OCI-LY7 (cell line): ENCODE measurements around the gene ADAMTS16. TPM values are rescaled to one million over a fixed set of nuclear protein-coding genes. Genes with fewer than 3 reads are reported as not detected.

Experiments
- BruUV-seq: library from RNA; stranded (reverse); fragments of 400-500 nt; replicated peaks from 2 replicates; lab custom pipeline; 2021; lab: Mats Ljungman, UMichigan
- CTCF ChIA-PET: fragments of 300-600 bp; sonication (Branson Sonifier 250); formaldehyde crosslinking; loops from one replicate; lab custom pipeline; 2022; ENCODE audit warnings: antibody characterized with exemption; ENCODE audit not compliant: unreplicated experiment; lab: Charles Lee
- POLR2A ChIA-PET: fragments of 300-600 bp; sonication (Branson Sonifier 250); formaldehyde crosslinking; loops from one replicate; lab custom pipeline; 2022; ENCODE audit warnings: antibody characterized with exemption; lab: Charles Lee
- DNase-seq: peaks from one replicate; pipeline ENCODE4 v3.0.0-alpha.2; 2015; ENCODE audit warnings: low spot score
- H2AFZ ChIP-seq: fragments of 200-600 bp; sonication (generic), shearing (Covaris generic); 2 replicates; pipeline ENCODE4 v1.6.1; 2014; ENCODE audit warnings: mild to moderate bottlenecking, antibody characterized with exemption, low read length, moderate library complexity
- H3K27ac ChIP-seq: fragments of 200-600 bp; sonication (generic); 2 replicates; pipeline ENCODE4 v1.5.1; 2014; ENCODE audit warnings: mixed run types, low read depth, mild to moderate bottlenecking, moderate library complexity, low read length, inconsistent platforms; ENCODE audit not compliant: poor library complexity, severe bottlenecking
- H3K36me3 ChIP-seq: fragments of 200-600 bp; sonication (generic); 2 replicates; pipeline ENCODE4 v1.6.1; 2014; ENCODE audit warnings: mild to moderate bottlenecking, antibody characterized with exemption, low read length, moderate library complexity, mixed read lengths; ENCODE audit not compliant: insufficient read depth
- H3K4me1 ChIP-seq: fragments of 200-600 bp; sonication (generic); 2 replicates; pipeline ENCODE4 v1.5.1; 2014; ENCODE audit warnings: mild to moderate bottlenecking, low read length; ENCODE audit not compliant: insufficient read depth, poor library complexity, severe bottlenecking
- H3K4me2 ChIP-seq: fragments of 200-600 bp; sonication (generic); 2 replicates; pipeline ENCODE4 v1.6.1; 2014; ENCODE audit warnings: mild to moderate bottlenecking, low read length
- H3K4me3 ChIP-seq: fragments of 200-600 bp; sonication (generic); 2 replicates; pipeline ENCODE4 v1.5.1; 2014; ENCODE audit warnings: mild to moderate bottlenecking, low read depth, low read length; ENCODE audit not compliant: poor library complexity, severe bottlenecking
- H3K79me2 ChIP-seq: fragments of 200-600 bp; sonication (generic); 2 replicates; pipeline ENCODE4 v1.6.1; 2016; ENCODE audit warnings: low read depth, mild to moderate bottlenecking, low read length, moderate library complexity, mixed read lengths; ENCODE audit not compliant: insufficient read depth
- H3K9me2 ChIP-seq: fragments of 200-600 bp; sonication (generic); 2 replicates; pipeline ENCODE4 v1.6.1; 2016; ENCODE audit warnings: mild to moderate bottlenecking, low read length, mixed read lengths; ENCODE audit not compliant: insufficient read depth
- H3K9me3 ChIP-seq: fragments of 200-600 bp; sonication (generic); 2 replicates; pipeline ENCODE4 v1.6.1; 2014; ENCODE audit warnings: mild to moderate bottlenecking, mixed run types, low read length, mixed read lengths
- H4K20me1 ChIP-seq: fragments of 200-600 bp; sonication (generic); 2 replicates; pipeline ENCODE4 v1.6.1; 2014; ENCODE audit warnings: mild to moderate bottlenecking, antibody characterized with exemption, low read length, moderate library complexity, mixed read lengths; ENCODE audit not compliant: insufficient read depth
- EZH2phosphoT487 ChIP-seq: fragments of 200-600 bp; sonication (generic); IDR thresholded peaks from 2 replicates; pipeline ENCODE4 v1.6.1; 2018; ENCODE audit warnings: low read depth, borderline replicate concordance, mild to moderate bottlenecking, mixed run types, antibody characterized with exemption, low read length, moderate library complexity, mixed read lengths
- intact Hi-C: fragments of 100-400 bp; cut with micrococcal nuclease; formaldehyde crosslinking; loops from one replicate; pipeline ENCODE4 v1.10.0; 2022; ENCODE audit not compliant: unreplicated experiment
- total RNA-seq, 2 experiments: library from RNA; depleted of rRNA in 1 of 2; stranded (reverse); fragments of >200 nt in 1 of 2; shearing (Covaris generic) in 1 of 2; gene quantifications; 2 replicates each; pipeline ENCODE4 v1.2.3, GENCODE V29; 2014 to 2022
- TF ChIP-seq, protein P1 (sequence below): fragments of 200-600 bp; sonication (generic); conservative IDR thresholded peaks from 2 replicates; pipeline ENCODE4 v1.5.1; 2014; ENCODE audit warnings: mild to moderate bottlenecking, antibody characterized with exemption, low read length, moderate library complexity, mixed read lengths

Gene ADAMTS16
- total RNA-seq, 2 experiments from 2014 or later: not detected

DNA sequence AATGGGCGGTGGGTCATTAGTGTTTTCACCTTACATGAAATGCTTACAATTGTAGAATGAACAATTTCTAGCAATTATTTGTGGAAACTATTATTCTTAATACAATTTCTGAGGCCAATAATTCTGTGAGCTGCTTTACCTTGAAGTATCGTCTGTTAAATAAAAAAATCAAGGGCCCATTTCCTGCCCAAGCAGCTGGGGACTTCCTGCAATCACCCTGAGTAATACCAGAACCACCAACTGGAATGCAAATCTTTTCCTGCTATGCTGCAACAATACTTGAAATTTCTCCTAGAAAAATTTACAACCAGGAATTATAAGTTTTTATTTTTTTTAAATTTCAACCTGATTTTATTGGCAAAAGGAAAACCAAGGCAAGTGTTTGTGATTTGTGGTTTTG is 52.6 kb downstream of the ADAMTS16 start:
- CTCF ChIA-PET: no interaction called here
- BruUV-seq: no TSS peak

DNA sequence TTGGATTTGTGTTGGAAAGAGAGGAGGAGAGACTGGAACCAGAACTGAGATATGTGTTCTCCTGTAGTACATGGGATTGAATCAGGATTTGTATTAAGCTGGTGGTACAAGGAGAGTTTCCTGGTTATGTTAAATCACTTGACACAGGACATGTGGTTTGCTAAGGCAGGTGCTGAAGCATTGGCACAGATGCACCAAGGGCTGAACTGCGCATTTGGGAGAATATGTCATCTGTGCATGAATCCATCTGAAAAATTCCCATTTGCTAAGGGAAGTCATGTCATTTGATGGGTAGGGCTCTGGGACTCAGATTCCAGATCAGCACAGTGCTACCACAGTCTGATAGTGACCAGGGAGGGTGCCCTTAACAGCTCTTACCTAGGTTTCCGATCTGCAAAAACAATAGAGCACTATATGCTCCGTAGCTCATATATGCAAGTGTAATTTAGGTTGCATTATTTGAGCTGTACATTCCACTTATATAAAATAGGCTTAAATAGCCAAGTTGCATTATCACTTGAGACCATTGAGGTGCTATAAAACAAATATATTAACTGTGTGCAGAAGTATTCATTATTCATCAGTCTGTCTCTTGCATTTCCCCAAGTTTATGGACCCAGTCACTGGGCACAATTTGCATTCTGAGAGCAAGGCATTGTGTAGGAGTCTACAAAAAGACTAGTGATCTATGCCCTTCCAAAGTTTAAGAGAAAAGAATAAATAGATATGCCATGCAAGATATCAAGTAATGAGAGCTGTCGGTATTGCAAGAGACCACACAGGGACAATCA is 55.2 kb downstream of the ADAMTS16 start:
- ChIA-PET POLR2A (interaction anchor here (0.6 to 0.7 kb wide), 2 partner anchors 83 to 246 kb away, joined by 3 to 5 read pairs; no protein-coding TSS in a partner anchor), CTCF (no interaction called here)
- TF ChIP-seq, protein P1, sequence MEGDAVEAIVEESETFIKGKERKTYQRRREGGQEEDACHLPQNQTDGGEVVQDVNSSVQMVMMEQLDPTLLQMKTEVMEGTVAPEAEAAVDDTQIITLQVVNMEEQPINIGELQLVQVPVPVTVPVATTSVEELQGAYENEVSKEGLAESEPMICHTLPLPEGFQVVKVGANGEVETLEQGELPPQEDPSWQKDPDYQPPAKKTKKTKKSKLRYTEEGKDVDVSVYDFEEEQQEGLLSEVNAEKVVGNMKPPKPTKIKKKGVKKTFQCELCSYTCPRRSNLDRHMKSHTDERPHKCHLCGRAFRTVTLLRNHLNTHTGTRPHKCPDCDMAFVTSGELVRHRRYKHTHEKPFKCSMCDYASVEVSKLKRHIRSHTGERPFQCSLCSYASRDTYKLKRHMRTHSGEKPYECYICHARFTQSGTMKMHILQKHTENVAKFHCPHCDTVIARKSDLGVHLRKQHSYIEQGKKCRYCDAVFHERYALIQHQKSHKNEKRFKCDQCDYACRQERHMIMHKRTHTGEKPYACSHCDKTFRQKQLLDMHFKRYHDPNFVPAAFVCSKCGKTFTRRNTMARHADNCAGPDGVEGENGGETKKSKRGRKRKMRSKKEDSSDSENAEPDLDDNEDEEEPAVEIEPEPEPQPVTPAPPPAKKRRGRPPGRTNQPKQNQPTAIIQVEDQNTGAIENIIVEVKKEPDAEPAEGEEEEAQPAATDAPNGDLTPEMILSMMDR: no peak
- no peak for TF ChIP-seq EZH2phosphoT487
- no peak for DNase-seq
- BruUV-seq: no TSS peak
- H3K4me1 ChIP-seq: no peaks in the 10 kb centered on the region
- no peak overlapping the region for H3K4me2 ChIP-seq
- no peak overlapping the region for H2AFZ ChIP-seq
- intact Hi-C loops: no loop called here
- H3K4me3 ChIP-seq: no peak overlapping the region
- H3K27ac ChIP-seq: no peak overlapping the region
- no peaks in the 10 kb centered on the region for H3K36me3 ChIP-seq
- H3K9me3 ChIP-seq: no peaks in the 10 kb centered on the region
- no peaks in the 10 kb centered on the region for H3K79me2 ChIP-seq
- no peaks in the 10 kb centered on the region for H4K20me1 ChIP-seq
- no peaks in the 10 kb centered on the region for H3K9me2 ChIP-seq

More for the DNA sequence above, 52.6 kb downstream of the ADAMTS16 start:
- intact Hi-C loops: no loop called here
- POLR2A ChIA-PET: no interaction called here
- no peak overlapping the region for H3K4me3 ChIP-seq
- no peaks in the 10 kb centered on the region for H4K20me1 ChIP-seq
- no peak overlapping the region for H3K4me2 ChIP-seq
- no peak overlapping the region for H3K27ac ChIP-seq
- H3K36me3 ChIP-seq: no peaks in the 10 kb centered on the region
- no peak for DNase-seq
- H3K9me2 ChIP-seq: no peaks in the 10 kb centered on the region
- H3K9me3 ChIP-seq: no peaks in the 10 kb centered on the region
- TF ChIP-seq, protein P1: no peak
- no peak for TF ChIP-seq EZH2phosphoT487
- H3K4me1 ChIP-seq: no peaks in the 10 kb centered on the region
- H3K79me2 ChIP-seq: no peaks in the 10 kb centered on the region
- H2AFZ ChIP-seq: no peak overlapping the region

DNA sequence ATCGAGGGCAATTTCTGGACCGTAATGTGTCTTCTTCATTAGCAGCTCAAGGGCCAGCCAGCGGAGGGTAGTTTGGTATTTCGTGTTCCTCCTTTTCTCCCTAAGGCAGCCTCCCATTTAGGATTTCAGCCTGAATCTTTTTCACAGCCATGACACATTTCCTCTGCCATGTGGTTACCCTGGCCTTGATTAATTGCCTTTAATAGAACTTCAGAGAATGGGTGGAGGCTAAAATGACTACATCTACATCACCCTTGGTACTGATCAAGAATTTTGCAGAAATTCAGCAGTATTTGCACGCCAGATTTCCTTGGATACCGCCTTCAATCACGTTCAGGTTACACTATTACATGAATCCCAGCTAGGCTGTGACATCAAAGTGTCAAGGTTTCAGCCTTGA is 58.0 kb downstream of the ADAMTS16 start:
- H3K4me1 ChIP-seq: no peaks in the 10 kb centered on the region
- no peaks in the 10 kb centered on the region for H3K79me2 ChIP-seq
- H4K20me1 ChIP-seq: no peaks in the 10 kb centered on the region
- ChIA-PET CTCF (no interaction called here), POLR2A (no interaction called here)
- H3K4me3 ChIP-seq: no peak overlapping the region
- no peaks in the 10 kb centered on the region for H3K9me3 ChIP-seq
- H3K9me2 ChIP-seq: no peaks in the 10 kb centered on the region
- H3K36me3 ChIP-seq: no peaks in the 10 kb centered on the region
- TF ChIP-seq, protein P1: no peak
- H3K27ac ChIP-seq: no peak overlapping the region
- H3K4me2 ChIP-seq: no peak overlapping the region
- H2AFZ ChIP-seq: no peak overlapping the region
- BruUV-seq: no TSS peak
- intact Hi-C loops: no loop called here
- DNase-seq: no peak
